Measurements from ENCODE around the gene CDH24.

- TF ChIP-seq EHMT2 (IDR thresholded peaks at IDR 0.05; ENCODE audit: low read depth) = no peak
- no peak for TF ChIP-seq CHD4 (IDR thresholded peaks at IDR 0.05; ENCODE audit: borderline replicate concordance)
- TF ChIP-seq USF2 (IDR thresholded peaks at IDR 0.05) = no peak
- TF ChIP-seq, protein P1, sequence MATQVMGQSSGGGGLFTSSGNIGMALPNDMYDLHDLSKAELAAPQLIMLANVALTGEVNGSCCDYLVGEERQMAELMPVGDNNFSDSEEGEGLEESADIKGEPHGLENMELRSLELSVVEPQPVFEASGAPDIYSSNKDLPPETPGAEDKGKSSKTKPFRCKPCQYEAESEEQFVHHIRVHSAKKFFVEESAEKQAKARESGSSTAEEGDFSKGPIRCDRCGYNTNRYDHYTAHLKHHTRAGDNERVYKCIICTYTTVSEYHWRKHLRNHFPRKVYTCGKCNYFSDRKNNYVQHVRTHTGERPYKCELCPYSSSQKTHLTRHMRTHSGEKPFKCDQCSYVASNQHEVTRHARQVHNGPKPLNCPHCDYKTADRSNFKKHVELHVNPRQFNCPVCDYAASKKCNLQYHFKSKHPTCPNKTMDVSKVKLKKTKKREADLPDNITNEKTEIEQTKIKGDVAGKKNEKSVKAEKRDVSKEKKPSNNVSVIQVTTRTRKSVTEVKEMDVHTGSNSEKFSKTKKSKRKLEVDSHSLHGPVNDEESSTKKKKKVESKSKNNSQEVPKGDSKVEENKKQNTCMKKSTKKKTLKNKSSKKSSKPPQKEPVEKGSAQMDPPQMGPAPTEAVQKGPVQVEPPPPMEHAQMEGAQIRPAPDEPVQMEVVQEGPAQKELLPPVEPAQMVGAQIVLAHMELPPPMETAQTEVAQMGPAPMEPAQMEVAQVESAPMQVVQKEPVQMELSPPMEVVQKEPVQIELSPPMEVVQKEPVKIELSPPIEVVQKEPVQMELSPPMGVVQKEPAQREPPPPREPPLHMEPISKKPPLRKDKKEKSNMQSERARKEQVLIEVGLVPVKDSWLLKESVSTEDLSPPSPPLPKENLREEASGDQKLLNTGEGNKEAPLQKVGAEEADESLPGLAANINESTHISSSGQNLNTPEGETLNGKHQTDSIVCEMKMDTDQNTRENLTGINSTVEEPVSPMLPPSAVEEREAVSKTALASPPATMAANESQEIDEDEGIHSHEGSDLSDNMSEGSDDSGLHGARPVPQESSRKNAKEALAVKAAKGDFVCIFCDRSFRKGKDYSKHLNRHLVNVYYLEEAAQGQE (IDR thresholded peaks at IDR 0.05) = no peak
- no peak for TF ChIP-seq ZNF302 (CRISPR knock-in tag; IDR thresholded peaks at IDR 0.05)
Observed at GRCh38 chr14:23008831-23009230, 48.5 kb downstream of the CDH24 start.

Data from A549 (cell line).